Left lung (tissue), 10 donors: ENCODE results near the gene DHRSX. TPM values are rescaled to one million over a fixed set of nuclear protein-coding genes. Genes with fewer than 3 reads are reported as not detected.
A peak's percentile ranks its signal among the peaks of the same experiment; 100 is the strongest.

Experiments
- ATAC-seq: fragments of 200-7000 bp; cut with Tn5 transposase; one replicate; pipeline ENCODE4 v1.9.1; 2020; ENCODE audit warnings: moderate library complexity
- DNase-seq, 4 donors: peaks; one replicate each; pipeline ENCODE4 v3.0.0-alpha.2; 2013 to 2020
- H3K27ac ChIP-seq, 2 donors: fragments of 200-600 bp; sonication (generic) in 1 of 2; one replicate each; pipeline versions ENCODE4 v1.5.0 to v1.8.0; 2020 to 2021
- H3K27me3 ChIP-seq, 2 donors: fragments of 200-600 bp; sonication (generic) in 1 of 2; one replicate each; pipeline versions ENCODE4 v1.5.0 to v1.8.0; 2020 to 2021
- H3K36me3 ChIP-seq, 2 donors: fragments of 200-600 bp; sonication (generic) in 1 of 2; one replicate each; pipeline versions ENCODE4 v1.5.0 to v1.8.0; 2020 to 2021
- H3K4me1 ChIP-seq, 2 donors: fragments of 200-600 bp; one replicate each; pipeline ENCODE4 v1.8.0; 2021
- H3K4me3 ChIP-seq, 2 donors: fragments of 200-600 bp; sonication (generic) in 1 of 2; one replicate each; pipeline versions ENCODE4 v1.5.0 to v1.8.0; 2020 to 2021; ENCODE audit warnings: mild to moderate bottlenecking in 1 of 2
- H3K9me3 ChIP-seq, 2 donors: fragments of 200-600 bp; sonication (generic) in 1 of 2; one replicate each; pipeline versions ENCODE4 v1.5.0 to v1.8.0; 2020 to 2021
- intact Hi-C, 2 donors: fragments of 100-400 bp; cut with DNase I; formaldehyde crosslinking; loops; one replicate each; pipeline versions ENCODE4 v1.11.2 to v1.14.2; 2022
- polyA plus RNA-seq, 6 donors: library from polyadenylated mRNA; unstranded; fragments of 120-200 nt; gene quantifications; one replicate each; pipeline ENCODE4 v1.2.1, GENCODE V29; 2013; ENCODE audit not compliant: insufficient read length in 6 of 6
- total RNA-seq, 2 donors: library from RNA; stranded (reverse); fragmentation: NEBNext Ultra II Directional; extraction: Animal tissue kit (Norgen Biotek cat#: 25700); gene quantifications; one replicate each; pipeline ENCODE4 v1.2.1, GENCODE V29; 2021
- TF ChIP-seq, protein P1 (sequence below), 2 donors: fragments of 200-600 bp; sonication (generic) in 1 of 2; IDR thresholded peaks; one replicate each; pipeline versions ENCODE4 v1.5.0 to v1.8.0; 2021; ENCODE audit warnings: antibody characterized with exemption in 2 of 2
- donor health status: DM: no; HTN: yes; CAD: no.
- donor health status: DM: no; HTN: no; CAD: no.

The DHRSX gene
- total and polyA plus RNA-seq, 8 donors: 20.2 to 31.5 (median 26.8) TPM

DNA sequence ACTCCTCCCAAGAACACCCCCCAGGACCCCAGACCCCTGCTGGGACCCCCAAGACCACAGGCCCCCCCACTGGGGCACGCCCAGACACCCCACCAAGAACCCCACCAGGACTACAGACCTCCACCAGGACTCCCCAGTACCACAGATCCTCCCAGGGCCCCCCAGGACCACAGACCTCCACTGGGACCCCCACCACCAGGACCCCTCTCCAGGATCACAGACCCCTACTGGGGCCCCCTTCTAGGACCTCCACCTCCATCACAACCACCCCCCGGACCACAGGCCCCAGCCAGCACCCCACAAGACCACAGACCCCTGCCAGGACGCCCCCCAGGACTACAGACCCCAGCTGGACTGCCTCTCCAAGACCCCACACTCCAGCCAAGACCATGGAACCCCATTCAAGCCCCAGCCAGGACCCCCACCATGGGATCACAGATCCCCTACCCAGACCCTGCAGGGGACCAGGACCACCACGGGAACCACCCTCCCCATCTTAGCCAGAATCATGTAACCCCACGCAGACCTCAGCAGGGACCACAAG, 855 bp upstream of the DHRSX start:
- DNase-seq (peak in 1 of 4 donors; percentile 33), ATAC-seq (no peak)
- intact Hi-C loops: no loop called here
- no peak overlapping the region for H3K27ac ChIP-seq
- H3K36me3 ChIP-seq: no peaks in the 10 kb centered on the region
- H3K9me3 ChIP-seq: no peaks in the 10 kb centered on the region
- no peaks in the 10 kb centered on the region for H3K27me3 ChIP-seq
- TF ChIP-seq, protein P1, sequence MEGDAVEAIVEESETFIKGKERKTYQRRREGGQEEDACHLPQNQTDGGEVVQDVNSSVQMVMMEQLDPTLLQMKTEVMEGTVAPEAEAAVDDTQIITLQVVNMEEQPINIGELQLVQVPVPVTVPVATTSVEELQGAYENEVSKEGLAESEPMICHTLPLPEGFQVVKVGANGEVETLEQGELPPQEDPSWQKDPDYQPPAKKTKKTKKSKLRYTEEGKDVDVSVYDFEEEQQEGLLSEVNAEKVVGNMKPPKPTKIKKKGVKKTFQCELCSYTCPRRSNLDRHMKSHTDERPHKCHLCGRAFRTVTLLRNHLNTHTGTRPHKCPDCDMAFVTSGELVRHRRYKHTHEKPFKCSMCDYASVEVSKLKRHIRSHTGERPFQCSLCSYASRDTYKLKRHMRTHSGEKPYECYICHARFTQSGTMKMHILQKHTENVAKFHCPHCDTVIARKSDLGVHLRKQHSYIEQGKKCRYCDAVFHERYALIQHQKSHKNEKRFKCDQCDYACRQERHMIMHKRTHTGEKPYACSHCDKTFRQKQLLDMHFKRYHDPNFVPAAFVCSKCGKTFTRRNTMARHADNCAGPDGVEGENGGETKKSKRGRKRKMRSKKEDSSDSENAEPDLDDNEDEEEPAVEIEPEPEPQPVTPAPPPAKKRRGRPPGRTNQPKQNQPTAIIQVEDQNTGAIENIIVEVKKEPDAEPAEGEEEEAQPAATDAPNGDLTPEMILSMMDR (IDR thresholded peaks at IDR 0.05): no peak
- peaks cover 21 to 33% of the 10 kb centered on the region in 2 donors for H3K4me1 ChIP-seq
- no peak overlapping the region for H3K4me3 ChIP-seq

GRCh38 chrX:2500091-2500802, 529 bp downstream of the DHRSX start:
- peak; percentile 71 for ATAC-seq
- intact Hi-C loops: no loop called here

DNA sequence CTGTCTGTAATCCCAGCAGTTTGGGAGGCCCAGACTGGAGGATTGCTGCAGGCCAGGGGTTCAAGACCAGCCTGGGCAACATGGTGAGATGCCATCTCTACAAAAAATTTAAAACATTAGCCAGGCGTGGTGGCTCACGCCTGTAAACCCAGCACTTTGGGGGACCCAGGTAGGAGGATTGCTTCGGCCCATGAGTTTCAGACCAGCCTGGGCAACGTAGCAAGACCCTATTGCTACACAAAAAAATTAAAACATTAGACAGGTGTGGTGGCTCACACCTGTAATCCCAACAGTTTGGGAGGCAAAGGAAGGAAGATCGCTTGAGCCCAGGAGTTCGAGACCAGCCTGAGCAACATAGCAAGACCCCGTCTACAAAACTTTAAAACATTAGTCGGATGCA, 1.3 kb downstream of the DHRSX start:
- TF ChIP-seq, protein P1 (IDR thresholded peaks at IDR 0.05): no peak
- ATAC-seq: no peak
- H3K27ac ChIP-seq: peak overlapping the region; percentile 88 to 89
- no peaks in the 10 kb centered on the region for H3K9me3 ChIP-seq
- peaks cover 0 to 8% of the 10 kb centered on the region in 2 donors for H3K36me3 ChIP-seq
- H3K27me3 ChIP-seq: no peaks in the 10 kb centered on the region
- peak overlapping the region; percentile 82 to 84 for H3K4me3 ChIP-seq
- intact Hi-C loops: no loop called here
- peaks cover 21 to 33% of the 10 kb centered on the region in 2 donors for H3K4me1 ChIP-seq
- DNase-seq: peak in 1 of 4 donors; percentile 20

More at GRCh38 chrX:2500091-2500802, 529 bp downstream of the DHRSX start:
- peaks cover 0 to 7% of the 10 kb centered on the region in 2 donors for H3K36me3 ChIP-seq
- H3K9me3 ChIP-seq: no peaks in the 10 kb centered on the region
- H3K4me1 ChIP-seq: peaks cover 21 to 33% of the 10 kb centered on the region in 2 donors
- peak overlapping the region; percentile 88 to 89 for H3K27ac ChIP-seq
- TF ChIP-seq, protein P1 (IDR thresholded peaks at IDR 0.05): no peak
- H3K27me3 ChIP-seq: no peaks in the 10 kb centered on the region
- DNase-seq: peak in 3 of 4 donors; percentile 31 to 89 (median 42)
- H3K4me3 ChIP-seq: peak overlapping the region; percentile 82 to 84

DNA sequence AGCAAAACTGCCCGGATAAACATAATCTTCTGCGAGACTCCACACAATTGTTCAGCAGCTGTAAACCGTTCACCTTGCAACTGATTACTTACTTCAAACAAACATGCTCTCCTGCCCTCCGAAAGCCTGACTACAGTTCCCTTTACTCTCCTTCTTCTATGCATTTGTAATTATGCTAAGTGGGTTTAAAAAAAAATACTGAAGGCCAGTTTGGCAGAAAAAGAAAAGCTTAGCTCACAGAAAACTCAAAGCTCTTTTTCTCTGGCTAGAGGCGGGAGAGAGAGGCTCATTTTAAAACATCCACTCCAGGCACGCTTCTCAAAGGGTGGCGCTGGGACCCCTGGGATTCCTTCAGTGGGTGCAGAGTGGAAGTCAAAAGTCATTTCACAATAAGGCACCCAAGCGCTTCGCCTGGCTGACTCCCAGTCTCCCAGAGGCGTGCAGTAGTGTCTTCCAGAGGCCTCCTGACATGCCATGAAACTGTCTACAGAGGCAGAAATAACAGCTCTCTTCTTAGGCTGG, 1.9 kb downstream of the DHRSX start:
- intact Hi-C loops: no loop called here

More for the DNA sequence above, 1.9 kb downstream of the DHRSX start:
- Histone ChIP-seq H3K27me3 (no peaks in the 10 kb centered on the region), H3K4me1 (peaks cover 21 to 33% of the 10 kb centered on the region in 2 donors), H3K27ac (peak overlapping the region; percentile 88 to 89), H3K4me3 (peak overlapping the region in 1 of 2 donors; percentile 82), H3K36me3 (peaks cover 0 to 8% of the 10 kb centered on the region in 2 donors), H3K9me3 (no peaks in the 10 kb centered on the region)
- peak in 3 of 4 donors; percentile 32 to 59 (median 49) for DNase-seq
- ATAC-seq: peak; percentile 52
- TF ChIP-seq, protein P1 (IDR thresholded peaks at IDR 0.05): no peak
